HG02642 (cell line): ENCODE results near the gene ARL2.
A peak's percentile ranks its signal among the peaks of the same experiment; 100 is the strongest.
"Not testable (repeated sequence)": the region's sequence is repeated elsewhere in the genome, so short reads cannot be mapped to it uniquely, and the experiment has no call there.

Source experiments
- ATAC-seq: cut with Tn5 transposase; IDR thresholded peaks from one replicate; pipeline ENCODE4 v1.9.1; 2021; ENCODE audit warnings: mild to moderate bottlenecking; ENCODE audit not compliant: unreplicated experiment, poor library complexity

ARL2 gene

GRCh38 chr11:65003282-65003681 lies 10.7 kb upstream of the ARL2 start:
- no peak for ATAC-seq

GRCh38 chr11:65003968-65004367 lies 10.0 kb upstream of the ARL2 start:
- not testable (repeated sequence) for ATAC-seq

DNA sequence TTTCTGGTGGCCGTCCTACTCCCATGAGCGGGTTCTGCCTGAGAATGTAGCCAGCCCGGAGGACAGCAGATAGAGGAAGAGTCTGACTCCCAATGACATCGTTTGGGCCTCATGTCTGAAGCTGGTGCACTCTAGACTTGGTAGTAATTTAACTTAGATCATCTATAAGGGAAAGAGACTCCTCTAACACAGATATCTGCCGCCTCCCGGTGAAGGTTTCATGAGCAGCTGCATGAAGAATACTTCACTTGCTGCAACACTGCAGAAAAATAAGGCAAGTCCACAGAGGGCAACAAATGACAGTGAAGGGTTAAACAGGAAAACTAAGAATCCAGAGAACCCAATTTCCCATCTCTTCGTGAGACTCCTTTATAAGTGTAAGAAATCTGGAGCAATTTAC lies 5.9 kb upstream of the ARL2 start:
- ATAC-seq, result no peak

GRCh38 chr11:65008873-65009272 lies 5.1 kb upstream of the ARL2 start:
- ATAC-seq, result no peak

DNA sequence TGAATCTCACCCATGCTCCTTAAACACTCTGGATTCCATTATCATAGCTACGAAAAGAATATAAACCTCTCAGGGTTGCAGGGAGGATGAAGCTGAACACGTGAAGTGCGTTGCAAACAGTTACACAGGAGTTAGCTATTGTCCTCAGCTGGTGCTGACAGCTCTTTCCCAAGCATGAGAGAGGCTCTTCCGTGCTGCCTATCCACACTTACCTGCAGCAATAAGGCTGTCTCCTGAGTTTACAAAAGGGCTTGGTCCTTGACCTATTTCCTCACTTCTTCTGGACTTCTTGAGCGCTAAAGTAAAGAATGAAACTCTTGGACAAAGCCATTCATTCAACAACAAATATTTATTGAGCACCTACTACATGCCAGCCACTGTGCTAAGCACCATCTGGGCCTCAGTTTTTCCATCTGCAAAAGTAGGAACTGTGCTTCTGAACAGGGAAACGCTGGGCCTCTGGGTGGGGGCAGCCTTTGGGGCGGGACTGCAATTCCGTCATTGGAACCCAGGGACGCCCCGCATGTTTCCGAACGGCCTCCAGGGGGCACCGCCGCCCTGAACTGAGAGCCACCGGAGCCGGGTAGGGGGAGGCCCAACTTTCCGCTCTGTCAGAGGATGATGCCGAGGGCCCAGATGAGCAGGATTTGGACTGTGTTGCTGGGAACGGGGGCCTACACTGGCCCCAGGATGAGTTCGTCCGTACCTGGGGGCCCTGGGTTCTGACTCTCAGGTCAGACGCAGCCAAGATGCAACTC lies 651 bp upstream of the ARL2 start:
- ATAC-seq, result peak; percentile 70

DNA sequence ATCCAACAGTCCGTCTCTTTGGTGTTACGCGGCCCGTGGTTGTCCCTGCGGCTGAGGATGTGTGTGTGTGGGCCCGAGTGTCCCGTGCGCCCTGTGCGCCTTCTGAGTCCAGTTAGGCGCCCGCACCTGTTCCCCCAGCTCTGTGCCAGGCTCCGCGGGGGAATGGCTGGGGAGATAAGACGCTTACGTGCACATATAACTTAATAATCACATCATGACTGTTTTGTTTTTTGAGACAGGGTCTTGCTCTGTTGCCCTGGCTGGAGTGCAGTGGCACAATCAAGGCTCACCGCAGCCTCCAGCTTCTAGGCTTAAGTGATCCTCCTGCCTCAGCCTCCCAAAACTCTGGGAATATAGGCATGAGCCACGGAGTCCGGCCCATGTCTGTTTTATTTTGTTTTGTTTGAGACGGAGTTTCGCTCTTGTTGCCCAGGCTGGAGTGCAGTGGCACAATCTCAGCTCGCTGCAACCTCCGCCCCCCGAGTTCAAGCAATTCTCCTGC lies 817 bp downstream of the ARL2 start:
- ATAC-seq, result no peak

GRCh38 chr11:65016705-65017104 lies 2.7 kb downstream of the ARL2 start:
- no peak for ATAC-seq

GRCh38 chr11:65017937-65018336 lies 4.0 kb downstream of the ARL2 start:
- no peak for ATAC-seq

DNA sequence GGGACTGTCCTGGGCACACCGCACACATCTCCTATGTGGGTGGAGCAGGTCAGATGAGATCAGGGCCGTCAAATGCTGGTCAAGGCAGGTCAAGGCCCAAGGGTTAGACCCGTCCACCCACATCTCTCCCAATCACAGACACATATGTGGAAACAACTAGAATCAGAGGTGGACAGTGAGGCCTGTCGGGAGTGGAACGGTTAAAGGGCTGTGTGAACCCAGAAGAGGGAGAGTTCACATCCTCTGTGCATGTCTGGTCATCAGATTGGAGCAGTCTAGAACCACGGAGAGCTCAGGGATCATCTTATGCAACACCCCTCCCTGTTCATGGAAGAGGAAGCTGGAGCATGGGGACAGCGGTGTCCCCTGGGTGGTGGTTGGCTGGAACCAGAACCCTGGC lies 5.9 kb downstream of the ARL2 start:
- ATAC-seq, result no peak

GRCh38 chr11:65021003-65021402 lies 7.0 kb downstream of the ARL2 start:
- ATAC-seq, result no peak

DNA sequence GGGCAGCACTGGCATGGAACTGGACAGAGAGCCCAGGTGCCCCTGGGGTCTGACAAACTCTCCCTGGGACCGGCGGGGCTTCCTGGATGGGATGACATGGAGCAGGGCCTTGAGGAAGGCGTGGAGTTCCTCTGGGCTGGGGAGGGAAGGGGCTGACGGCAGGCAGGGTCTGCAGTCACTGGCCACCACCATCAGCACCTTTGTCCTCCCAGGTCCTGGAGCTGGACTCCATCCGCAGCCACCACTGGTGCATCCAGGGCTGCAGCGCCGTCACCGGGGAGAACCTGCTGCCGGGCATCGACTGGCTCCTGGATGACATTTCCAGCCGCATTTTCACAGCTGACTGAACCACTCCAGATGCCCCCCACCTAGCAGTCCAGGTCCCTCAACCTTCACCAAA lies 7.5 kb downstream of the ARL2 start:
- no peak for ATAC-seq

GRCh38 chr11:65023502-65023901 lies 9.5 kb downstream of the ARL2 start:
- ATAC-seq, result not testable (repeated sequence)

DNA sequence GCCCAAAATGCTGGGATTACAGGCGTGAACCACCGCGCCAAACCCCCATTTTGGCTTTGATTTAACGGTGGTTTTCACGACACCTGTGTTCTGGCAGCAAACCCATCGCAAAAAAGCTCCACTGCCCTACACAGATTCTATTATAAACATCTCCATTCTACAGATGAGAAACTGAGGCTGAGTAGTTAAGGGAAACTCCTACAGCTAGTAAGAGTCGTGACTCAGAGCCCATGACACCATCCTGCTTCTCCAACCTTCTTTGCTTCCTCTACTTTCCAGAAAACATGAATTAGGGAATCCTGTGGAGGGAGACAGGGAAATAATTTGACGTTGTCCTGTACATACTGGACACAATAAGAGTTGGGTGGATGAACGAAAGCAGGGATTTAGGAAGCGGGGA lies 12.8 kb downstream of the ARL2 start:
- ATAC-seq, result no peak

GRCh38 chr11:65027213-65028067 lies 13.5 kb downstream of the ARL2 start, which contains the start of gene SNX15:
Gene SNX15, plus strand, starts transcription at chr11:65027439. Its CDS starts 99 bp downstream, at chr11:65027538.
- ATAC-seq, result peak; percentile 86

DNA sequence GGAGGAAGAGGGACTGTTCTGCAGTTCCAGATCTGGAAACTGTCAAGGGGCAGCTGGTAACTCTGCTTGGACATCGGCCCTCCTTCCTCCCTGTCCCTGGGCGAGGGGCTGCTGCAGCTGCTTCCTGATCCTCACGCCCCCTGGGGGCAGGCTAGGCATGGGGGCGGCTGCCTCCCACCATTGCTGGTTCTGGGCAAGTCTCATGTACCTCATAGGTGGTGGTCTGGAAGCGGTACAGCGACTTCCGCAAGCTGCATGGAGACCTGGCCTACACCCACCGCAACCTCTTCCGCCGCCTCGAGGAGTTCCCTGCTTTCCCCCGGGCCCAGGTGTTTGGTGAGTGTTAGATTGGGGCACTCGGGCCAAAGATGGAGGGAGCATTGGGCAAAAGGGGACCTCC lies 18.3 kb downstream of the ARL2 start:
- no peak for ATAC-seq

- no peak for ATAC-seq
These were observed 20.5 kb downstream of the ARL2 start for GRCh38 chr11:65034423-65034822.

GRCh38 chr11:65035579-65035978 lies 21.6 kb downstream of the ARL2 start:
- no peak for ATAC-seq

DNA sequence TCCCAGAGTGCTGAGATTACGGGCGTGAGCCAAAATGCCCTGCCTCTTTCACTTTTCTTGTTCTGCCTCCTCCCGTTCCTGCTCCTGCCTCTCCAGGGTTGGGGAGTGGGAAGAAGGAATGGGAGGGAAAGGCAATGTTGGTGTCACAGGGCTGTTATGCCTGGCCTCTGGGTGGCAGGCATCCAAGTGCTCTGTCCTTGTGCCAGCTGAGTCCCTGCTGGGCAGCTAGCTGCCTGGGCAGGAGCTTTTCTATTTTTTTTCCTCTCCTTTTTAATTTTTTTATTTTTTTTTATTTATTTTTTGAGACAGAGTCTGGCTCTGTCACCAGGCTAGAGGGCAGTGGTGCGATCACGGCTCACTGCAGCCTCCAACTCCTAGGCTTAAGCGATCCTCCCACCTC lies 23.0 kb downstream of the ARL2 start:
- ATAC-seq, result no peak

GRCh38 chr11:65040520-65040846 lies 26.5 kb downstream of the ARL2 start:
- ATAC-seq, result no peak

GRCh38 chr11:65040847-65041622 lies 27.1 kb downstream of the ARL2 start, which contains the start of gene SAC3D1:
Gene SAC3D1, plus strand, starts transcription at chr11:65041210. Its CDS starts 83 bp downstream, at chr11:65041293.
- ATAC-seq, result peak; percentile 89

DNA sequence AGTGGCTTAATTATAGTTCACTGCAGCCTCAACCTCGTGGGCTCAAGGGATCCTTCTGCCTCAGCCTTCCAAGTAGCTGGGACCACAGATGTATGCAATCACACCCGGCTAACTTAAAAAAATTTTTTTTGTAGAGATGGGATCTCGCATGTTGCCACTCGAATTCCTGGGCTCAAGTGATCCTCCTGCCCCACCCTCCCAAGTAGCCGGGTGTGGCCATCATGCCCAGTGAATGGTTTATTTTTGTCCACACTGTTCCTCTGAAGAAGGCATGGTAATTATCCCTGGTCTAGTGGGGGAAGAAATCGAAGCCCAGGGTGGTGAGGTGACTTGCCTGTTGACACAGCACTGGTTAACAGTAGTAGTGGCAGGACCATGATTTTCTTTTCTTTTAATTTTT lies 28.9 kb downstream of the ARL2 start:
- ATAC-seq, result no peak
